A549 (cell line): ENCODE data around the gene CD48. TPM values are rescaled to one million over a fixed set of nuclear protein-coding genes. Genes with fewer than 3 reads are reported as not detected.

Source experiments
- ATAC-seq, 2 experiments: fragments of 200-7000 bp in 1 of 2; fragments of >200 bp in 1 of 2; cut with Nextera tagmentation in 1 of 2; cut with Tn5 transposase in 1 of 2; 3 replicates each; pipeline versions ENCODE4 v1.8.0 to v1.9.1; 2018 to 2020; ENCODE audit warnings: mild to moderate bottlenecking in 1 of 2, moderate library complexity in 1 of 2
- CTCF ChIA-PET: fragments of 300-600 bp; sonication (Branson Sonifier 250); formaldehyde crosslinking; extraction: SDS; loops from one replicate; lab custom pipeline; 2021; ENCODE audit warnings: antibody characterized with exemption, inconsistent platforms; lab: Yijun Ruan, JAX
- POLR2A ChIA-PET: fragments of 350-600 bp; formaldehyde crosslinking; extraction: SDS; loops from one replicate; lab custom pipeline; 2021; ENCODE audit warnings: antibody characterized with exemption, inconsistent platforms; lab: Yijun Ruan, JAX
- DNase-seq, 2 experiments: peaks; one replicate each; pipeline versions ENCODE4 v3.0.0 to v3.0.0-alpha.2; 2011 to 2016; ENCODE audit warnings: low read depth in 1 of 2, low spot score in 1 of 2
- FAIRE-seq: peaks from 2 replicates; lab custom pipeline; 2011; peaks lifted over from hg19 to GRCh38; lab: Jason Lieb, UNC
- H3K27ac ChIP-seq, 2 experiments: fragments of >200 bp; sonication (Bioruptor Twin); formaldehyde crosslinking; 3 replicates each; pipeline ENCODE4 v1.5.1; 2016 to 2017
- H3K4me1 ChIP-seq: fragments of >200 bp; sonication (Bioruptor Twin); formaldehyde crosslinking; 3 replicates; pipeline ENCODE4 v1.6.1; 2016
- H3K4me2 ChIP-seq: fragments of >200 bp; sonication (Bioruptor Twin); formaldehyde crosslinking; 3 replicates; pipeline ENCODE4 v1.6.1; 2016
- H3K4me3 ChIP-seq: fragments of >200 bp; sonication (Bioruptor Twin); formaldehyde crosslinking; 3 replicates; pipeline ENCODE4 v1.5.1; 2016
- H3K9me3 ChIP-seq: fragments of >200 bp; sonication (Bioruptor Twin); formaldehyde crosslinking; 3 replicates; pipeline ENCODE4 v1.6.1; 2016
- EHF ChIP-seq: fragments of 250-450 bp; sonication (Bioruptor Pico); IDR thresholded peaks from 2 replicates; pipeline ENCODE4 v1.5.0; 2020; ENCODE audit warnings: mild to moderate bottlenecking
- ESRRA ChIP-seq: fragments of 150-350 bp; IDR thresholded peaks from 2 replicates; pipeline ENCODE4 v1.6.1; 2014; ENCODE audit warnings: mild to moderate bottlenecking, low read length, borderline replicate concordance
- FOSB ChIP-seq: fragments of 250-450 bp; sonication (Bioruptor Pico); IDR thresholded peaks from 2 replicates; pipeline ENCODE4 v1.5.0; 2020; ENCODE audit warnings: mild to moderate bottlenecking, moderate library complexity
- HDAC2 ChIP-seq: fragments of 200-600 bp; sonication (generic); IDR thresholded peaks from 2 replicates; pipeline ENCODE4 v1.6.1; 2016
- HOXA7 ChIP-seq: fragments of 250-450 bp; sonication (Bioruptor Pico); IDR thresholded peaks from 2 replicates; pipeline ENCODE4 v1.5.0; 2020; ENCODE audit warnings: mild to moderate bottlenecking, moderate library complexity
- NR3C1 ChIP-seq: fragments of >200 bp; sonication (Bioruptor Twin); formaldehyde crosslinking; IDR thresholded peaks from 3 replicates; pipeline ENCODE4 v1.6.1; 2017
- PHF8 ChIP-seq: fragments of 200-600 bp; sonication (generic); IDR thresholded peaks from 2 replicates; pipeline ENCODE4 v1.6.1; 2016; ENCODE audit warnings: low read depth, mild to moderate bottlenecking, antibody characterized with exemption, moderate library complexity, borderline replicate concordance
- RAD21 ChIP-seq, 2 experiments: fragments of >200 bp in 1 of 2; sonication (Bioruptor Twin) in 1 of 2; formaldehyde crosslinking in 1 of 2; IDR thresholded peaks in 1 of 2; conservative IDR thresholded peaks in 1 of 2; 2 replicates in 1 of 2; 3 replicates in 1 of 2; pipeline ENCODE4 v1.6.1; 2012 to 2018; ENCODE audit warnings: inconsistent platforms in 1 of 2
- RFX5 ChIP-seq: fragments of 450-650 bp; IDR thresholded peaks from 2 replicates; pipeline ENCODE4 v1.7.1; 2014; ENCODE audit warnings: antibody characterized with exemption, mild to moderate bottlenecking, moderate library complexity
- RNF2 ChIP-seq: fragments of 200-600 bp; sonication (generic); IDR thresholded peaks from 2 replicates; pipeline ENCODE4 v1.6.1; 2016; ENCODE audit warnings: low read depth, mild to moderate bottlenecking, antibody characterized with exemption, moderate library complexity, borderline replicate concordance
- SMC3 ChIP-seq: fragments of >200 bp; sonication (Bioruptor Twin); formaldehyde crosslinking; IDR thresholded peaks from 3 replicates; pipeline ENCODE4 v1.6.1; 2018; ENCODE audit warnings: inconsistent platforms
- TP53 ChIP-seq: fragments of 250-450 bp; sonication (Bioruptor Pico); IDR thresholded peaks from 2 replicates; pipeline ENCODE4 v1.5.0; 2021; ENCODE audit warnings: mild to moderate bottlenecking, moderate library complexity
- ZFP36 ChIP-seq: fragments of 450-650 bp; IDR thresholded peaks from 2 replicates; pipeline ENCODE4 v1.6.1; 2014; ENCODE audit warnings: borderline replicate concordance; ENCODE audit not compliant: partially characterized antibody
- ZSCAN20 ChIP-seq: fragments of 250-450 bp; sonication (Bioruptor Pico); IDR thresholded peaks from 2 replicates; pipeline ENCODE4 v1.8.0; 2022; ENCODE audit warnings: mild to moderate bottlenecking, moderate library complexity
- WGBS: methylation state at CpG from one replicate; pipeline ENCODE4 v1.1.6; 2017; ENCODE audit errors: missing lambda C conversion rate; 5-methylcytosine and 5-hydroxymethylcytosine counted together
- polyA plus RNA-seq, 4 experiments: library from polyadenylated mRNA; depleted of rRNA in 3 of 4; stranded (reverse); fragments of >200 nt; fragmentation: RNase III in 1 of 4; extraction: RNeasy Plus Mini Kit Qiagen cat#74134 plus additional on column Dnase treatment in 1 of 4; gene quantifications; 2 replicates in 3 of 4; 3 replicates in 1 of 4; pipeline ENCODE4 v1.2.3, GENCODE V29; 2011 to 2017
- TF ChIP-seq, protein P1 (sequence below): IDR thresholded peaks from 2 replicates; pipeline ENCODE4 v1.6.1; 2012; ENCODE audit warnings: low read depth, borderline replicate concordance
- TF ChIP-seq, protein P2 (sequence below): IDR thresholded peaks from 2 replicates; pipeline ENCODE4 v1.6.1; 2012
- TF ChIP-seq, protein P3 (sequence below): fragments of 450-650 bp; IDR thresholded peaks from 2 replicates; pipeline ENCODE4 v1.6.1; 2014; ENCODE audit warnings: antibody characterized with exemption
- TF ChIP-seq, protein P4 (sequence below): fragments of >200 bp; sonication (Bioruptor Twin); formaldehyde crosslinking; IDR thresholded peaks from 2 replicates; pipeline ENCODE4 v1.6.1; 2016
- TF ChIP-seq, protein P5 (sequence below): IDR thresholded peaks from 2 replicates; pipeline ENCODE4 v1.6.1; 2012
- TF ChIP-seq, protein P6 (sequence below): fragments of >200 bp; sonication (Bioruptor Twin); formaldehyde crosslinking; IDR thresholded peaks from 3 replicates; pipeline ENCODE4 v1.5.1; 2016
- TF ChIP-seq, protein P7 (sequence below): fragments of >200 bp; sonication (Bioruptor Twin); formaldehyde crosslinking; IDR thresholded peaks from 3 replicates; pipeline ENCODE4 v1.6.1; 2016
- TF ChIP-seq, protein P8 (sequence below): fragments of 200-600 bp; sonication (generic); IDR thresholded peaks from 2 replicates; pipeline ENCODE4 v1.6.1; 2016; ENCODE audit warnings: antibody characterized with exemption, mild to moderate bottlenecking, moderate library complexity

The CD48 gene
- polyA plus RNA-seq, 2 of the 4 experiments (the other 2 are of a cell fraction) = not detected

DNA sequence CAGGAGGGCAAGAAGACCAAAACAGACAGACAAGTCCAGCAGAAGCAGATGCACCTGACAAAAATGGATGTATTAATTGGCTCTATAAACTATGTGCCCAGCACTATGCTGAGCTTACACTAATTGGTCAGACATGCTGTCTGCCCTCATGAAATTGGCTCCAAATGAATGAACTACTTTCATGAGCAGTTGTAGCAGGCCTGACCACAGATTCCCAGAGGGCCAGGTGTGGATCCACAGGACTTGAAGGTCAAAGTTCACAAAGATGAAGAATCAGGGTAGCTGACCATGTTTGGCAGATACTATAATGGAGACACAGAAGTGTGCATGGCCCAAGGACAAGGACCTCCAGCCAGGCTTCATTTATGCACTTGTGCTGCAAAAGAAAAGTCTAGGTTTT lies 42.0 kb upstream of the CD48 start:
- no peak overlapping the region for H3K27ac ChIP-seq
- no peak overlapping the region for H3K4me2 ChIP-seq
- H3K4me1 ChIP-seq = peaks cover 7% of the 10 kb centered on the region
- TF ChIP-seq TP53 (CRISPR knock-in tag) (no peak), RFX5 (no peak), ESRRA (no peak)
- TF ChIP-seq, protein P1, sequence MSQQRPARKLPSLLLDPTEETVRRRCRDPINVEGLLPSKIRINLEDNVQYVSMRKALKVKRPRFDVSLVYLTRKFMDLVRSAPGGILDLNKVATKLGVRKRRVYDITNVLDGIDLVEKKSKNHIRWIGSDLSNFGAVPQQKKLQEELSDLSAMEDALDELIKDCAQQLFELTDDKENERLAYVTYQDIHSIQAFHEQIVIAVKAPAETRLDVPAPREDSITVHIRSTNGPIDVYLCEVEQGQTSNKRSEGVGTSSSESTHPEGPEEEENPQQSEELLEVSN = no peak
- TF ChIP-seq, protein P2, sequence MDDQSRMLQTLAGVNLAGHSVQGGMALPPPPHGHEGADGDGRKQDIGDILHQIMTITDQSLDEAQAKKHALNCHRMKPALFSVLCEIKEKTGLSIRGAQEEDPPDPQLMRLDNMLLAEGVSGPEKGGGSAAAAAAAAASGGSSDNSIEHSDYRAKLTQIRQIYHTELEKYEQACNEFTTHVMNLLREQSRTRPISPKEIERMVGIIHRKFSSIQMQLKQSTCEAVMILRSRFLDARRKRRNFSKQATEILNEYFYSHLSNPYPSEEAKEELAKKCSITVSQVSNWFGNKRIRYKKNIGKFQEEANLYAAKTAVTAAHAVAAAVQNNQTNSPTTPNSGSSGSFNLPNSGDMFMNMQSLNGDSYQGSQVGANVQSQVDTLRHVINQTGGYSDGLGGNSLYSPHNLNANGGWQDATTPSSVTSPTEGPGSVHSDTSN = no peak
- TF ChIP-seq, protein P3, sequence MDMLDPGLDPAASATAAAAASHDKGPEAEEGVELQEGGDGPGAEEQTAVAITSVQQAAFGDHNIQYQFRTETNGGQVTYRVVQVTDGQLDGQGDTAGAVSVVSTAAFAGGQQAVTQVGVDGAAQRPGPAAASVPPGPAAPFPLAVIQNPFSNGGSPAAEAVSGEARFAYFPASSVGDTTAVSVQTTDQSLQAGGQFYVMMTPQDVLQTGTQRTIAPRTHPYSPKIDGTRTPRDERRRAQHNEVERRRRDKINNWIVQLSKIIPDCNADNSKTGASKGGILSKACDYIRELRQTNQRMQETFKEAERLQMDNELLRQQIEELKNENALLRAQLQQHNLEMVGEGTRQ = no peak
- ATAC-seq (no peak), FAIRE-seq (no peak), DNase-seq (no peak)
- CTCF ChIA-PET = interaction anchor here (0.9 kb wide), 1 partner anchor 78 kb away, joined by 3 read pairs; no protein-coding TSS in a partner anchor
- POLR2A ChIA-PET = no interaction called here
- H3K9me3 ChIP-seq = no peaks in the 10 kb centered on the region
- H3K4me3 ChIP-seq = no peak overlapping the region

DNA sequence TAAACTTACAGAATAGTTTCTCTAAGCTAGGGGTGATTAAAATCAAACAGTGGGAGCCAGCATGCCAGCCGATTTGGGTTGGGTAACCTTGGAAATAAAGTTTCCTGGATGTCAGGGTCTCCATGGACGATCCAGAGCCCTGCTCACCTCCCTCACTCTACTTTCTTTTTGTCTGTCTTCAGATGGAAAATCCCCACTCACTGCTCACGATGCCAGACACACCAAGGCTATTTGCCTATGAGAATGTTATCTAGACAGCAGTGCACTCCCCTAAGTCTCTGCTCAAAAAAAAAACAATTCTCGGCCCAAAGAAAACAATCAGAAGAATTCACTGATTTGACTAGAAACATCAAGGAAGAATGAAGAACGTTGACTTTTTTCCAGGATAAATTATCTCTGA lies 41.3 kb upstream of the CD48 start:
- no peak for DNase-seq
- Histone ChIP-seq H3K9me3 (no peaks in the 10 kb centered on the region), H3K27ac (no peak overlapping the region), H3K4me2 (no peak overlapping the region), H3K4me1 (peaks cover 13% of the 10 kb centered on the region), H3K4me3 (no peak overlapping the region)
- CTCF ChIA-PET = interaction anchor here (1.0 to 1.3 kb wide), 2 partner anchors 78 kb away, joined by 3 read pairs; no protein-coding TSS in a partner anchor
- TF ChIP-seq ZFP36 = no peak
- TF ChIP-seq RNF2 = no peak
- no peak for TF ChIP-seq RFX5
- TF ChIP-seq RAD21 (conservative IDR thresholded peaks at IDR 0.05 in 1 of 2, IDR thresholded peaks at IDR 0.05 in 1 of 2) = no peak
- TF ChIP-seq, protein P4, sequence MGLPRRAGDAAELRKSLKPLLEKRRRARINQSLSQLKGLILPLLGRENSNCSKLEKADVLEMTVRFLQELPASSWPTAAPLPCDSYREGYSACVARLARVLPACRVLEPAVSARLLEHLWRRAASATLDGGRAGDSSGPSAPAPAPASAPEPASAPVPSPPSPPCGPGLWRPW = no peak
- TF ChIP-seq, protein P5, sequence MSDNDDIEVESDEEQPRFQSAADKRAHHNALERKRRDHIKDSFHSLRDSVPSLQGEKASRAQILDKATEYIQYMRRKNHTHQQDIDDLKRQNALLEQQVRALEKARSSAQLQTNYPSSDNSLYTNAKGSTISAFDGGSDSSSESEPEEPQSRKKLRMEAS = no peak
- TF ChIP-seq EHF (CRISPR knock-in tag) = no peak
- TF ChIP-seq HOXA7 (CRISPR knock-in tag) = no peak
- TF ChIP-seq PHF8 = no peak
- TF ChIP-seq FOSB (CRISPR knock-in tag) = no peak
- no peak for FAIRE-seq
- ATAC-seq = no peak
- WGBS = 16% methylated on average over 5 of the region's 5 CpGs
- POLR2A ChIA-PET = no interaction called here

DNA sequence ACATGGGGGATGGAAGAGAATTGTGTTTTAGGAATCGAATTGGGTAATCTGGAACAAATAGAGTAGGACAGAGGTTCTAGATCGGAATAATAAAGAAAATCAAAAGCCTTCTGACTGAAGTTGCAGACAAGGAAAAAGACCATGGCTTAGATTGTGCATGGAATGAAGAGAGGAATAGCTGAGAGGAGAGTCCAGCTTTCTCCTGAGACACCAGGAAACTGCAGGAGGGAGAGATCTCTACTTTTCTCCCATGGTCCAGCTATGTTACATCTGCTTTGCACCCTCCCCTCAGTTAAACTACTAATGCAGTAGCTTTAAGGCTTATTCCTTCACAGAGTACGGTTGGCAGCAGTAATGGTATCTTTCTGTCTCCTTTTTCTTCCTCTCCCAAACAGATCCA lies 40.8 kb upstream of the CD48 start:
- Histone ChIP-seq H3K27ac (no peak overlapping the region), H3K4me1 (peaks cover 15% of the 10 kb centered on the region), H3K4me2 (no peak overlapping the region), H3K4me3 (no peak overlapping the region), H3K9me3 (no peaks in the 10 kb centered on the region)
- WGBS = 45% methylated on average over 3 of the region's 3 CpGs
- FAIRE-seq = no peak
- TF ChIP-seq ZSCAN20 (CRISPR knock-in tag) (no peak), ZFP36 (no peak), HDAC2 (no peak), NR3C1 (no peak), EHF (CRISPR knock-in tag) (no peak), SMC3 (no peak)
- TF ChIP-seq, protein P6, sequence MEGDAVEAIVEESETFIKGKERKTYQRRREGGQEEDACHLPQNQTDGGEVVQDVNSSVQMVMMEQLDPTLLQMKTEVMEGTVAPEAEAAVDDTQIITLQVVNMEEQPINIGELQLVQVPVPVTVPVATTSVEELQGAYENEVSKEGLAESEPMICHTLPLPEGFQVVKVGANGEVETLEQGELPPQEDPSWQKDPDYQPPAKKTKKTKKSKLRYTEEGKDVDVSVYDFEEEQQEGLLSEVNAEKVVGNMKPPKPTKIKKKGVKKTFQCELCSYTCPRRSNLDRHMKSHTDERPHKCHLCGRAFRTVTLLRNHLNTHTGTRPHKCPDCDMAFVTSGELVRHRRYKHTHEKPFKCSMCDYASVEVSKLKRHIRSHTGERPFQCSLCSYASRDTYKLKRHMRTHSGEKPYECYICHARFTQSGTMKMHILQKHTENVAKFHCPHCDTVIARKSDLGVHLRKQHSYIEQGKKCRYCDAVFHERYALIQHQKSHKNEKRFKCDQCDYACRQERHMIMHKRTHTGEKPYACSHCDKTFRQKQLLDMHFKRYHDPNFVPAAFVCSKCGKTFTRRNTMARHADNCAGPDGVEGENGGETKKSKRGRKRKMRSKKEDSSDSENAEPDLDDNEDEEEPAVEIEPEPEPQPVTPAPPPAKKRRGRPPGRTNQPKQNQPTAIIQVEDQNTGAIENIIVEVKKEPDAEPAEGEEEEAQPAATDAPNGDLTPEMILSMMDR = no peak
- TF ChIP-seq, protein P2 = no peak
- TF ChIP-seq, protein P7, sequence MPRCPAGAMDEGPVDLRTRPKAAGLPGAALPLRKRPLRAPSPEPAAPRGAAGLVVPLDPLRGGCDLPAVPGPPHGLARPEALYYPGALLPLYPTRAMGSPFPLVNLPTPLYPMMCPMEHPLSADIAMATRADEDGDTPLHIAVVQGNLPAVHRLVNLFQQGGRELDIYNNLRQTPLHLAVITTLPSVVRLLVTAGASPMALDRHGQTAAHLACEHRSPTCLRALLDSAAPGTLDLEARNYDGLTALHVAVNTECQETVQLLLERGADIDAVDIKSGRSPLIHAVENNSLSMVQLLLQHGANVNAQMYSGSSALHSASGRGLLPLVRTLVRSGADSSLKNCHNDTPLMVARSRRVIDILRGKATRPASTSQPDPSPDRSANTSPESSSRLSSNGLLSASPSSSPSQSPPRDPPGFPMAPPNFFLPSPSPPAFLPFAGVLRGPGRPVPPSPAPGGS = no peak
- TF ChIP-seq, protein P8, sequence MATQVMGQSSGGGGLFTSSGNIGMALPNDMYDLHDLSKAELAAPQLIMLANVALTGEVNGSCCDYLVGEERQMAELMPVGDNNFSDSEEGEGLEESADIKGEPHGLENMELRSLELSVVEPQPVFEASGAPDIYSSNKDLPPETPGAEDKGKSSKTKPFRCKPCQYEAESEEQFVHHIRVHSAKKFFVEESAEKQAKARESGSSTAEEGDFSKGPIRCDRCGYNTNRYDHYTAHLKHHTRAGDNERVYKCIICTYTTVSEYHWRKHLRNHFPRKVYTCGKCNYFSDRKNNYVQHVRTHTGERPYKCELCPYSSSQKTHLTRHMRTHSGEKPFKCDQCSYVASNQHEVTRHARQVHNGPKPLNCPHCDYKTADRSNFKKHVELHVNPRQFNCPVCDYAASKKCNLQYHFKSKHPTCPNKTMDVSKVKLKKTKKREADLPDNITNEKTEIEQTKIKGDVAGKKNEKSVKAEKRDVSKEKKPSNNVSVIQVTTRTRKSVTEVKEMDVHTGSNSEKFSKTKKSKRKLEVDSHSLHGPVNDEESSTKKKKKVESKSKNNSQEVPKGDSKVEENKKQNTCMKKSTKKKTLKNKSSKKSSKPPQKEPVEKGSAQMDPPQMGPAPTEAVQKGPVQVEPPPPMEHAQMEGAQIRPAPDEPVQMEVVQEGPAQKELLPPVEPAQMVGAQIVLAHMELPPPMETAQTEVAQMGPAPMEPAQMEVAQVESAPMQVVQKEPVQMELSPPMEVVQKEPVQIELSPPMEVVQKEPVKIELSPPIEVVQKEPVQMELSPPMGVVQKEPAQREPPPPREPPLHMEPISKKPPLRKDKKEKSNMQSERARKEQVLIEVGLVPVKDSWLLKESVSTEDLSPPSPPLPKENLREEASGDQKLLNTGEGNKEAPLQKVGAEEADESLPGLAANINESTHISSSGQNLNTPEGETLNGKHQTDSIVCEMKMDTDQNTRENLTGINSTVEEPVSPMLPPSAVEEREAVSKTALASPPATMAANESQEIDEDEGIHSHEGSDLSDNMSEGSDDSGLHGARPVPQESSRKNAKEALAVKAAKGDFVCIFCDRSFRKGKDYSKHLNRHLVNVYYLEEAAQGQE = no peak
- DNase-seq = no peak
- ChIA-PET CTCF (interaction anchor here (1.0 to 1.3 kb wide), 2 partner anchors 77 to 78 kb away, joined by 3 read pairs; no protein-coding TSS in a partner anchor), POLR2A (no interaction called here)
- ATAC-seq = no peak
